ENCODE data around the gene STK16.

GRCh38 chr2:219248845-219249202, 3.5 kb downstream of the STK16 start:
- TF ChIP-seq POLR2A (IDR thresholded peaks at IDR 0.05) (no peak), CTCF (IDR thresholded peaks at IDR 0.05) (no peak)
